Testis (tissue), 3 donors: Measurements from ENCODE around the gene SESN3. TPM values are rescaled to one million over a fixed set of nuclear protein-coding genes. Genes with fewer than 3 reads are reported as not detected.

ENCODE experiments used
- DNase-seq: peaks from one replicate; pipeline ENCODE4 v3.0.0-alpha.2; 2019
- H3K27ac ChIP-seq, 2 donors: fragments of 200-600 bp; sonication (generic); one replicate each; pipeline ENCODE4 v1.5.1; 2019
- H3K27me3 ChIP-seq: fragments of 200-600 bp; sonication (generic); one replicate; pipeline ENCODE4 v1.5.1; 2019
- H3K36me3 ChIP-seq: fragments of 200-600 bp; sonication (generic); one replicate; pipeline ENCODE4 v1.5.1; 2017; ENCODE audit warnings: low read depth; ENCODE audit errors: missing control alignments
- H3K4me1 ChIP-seq: fragments of 200-600 bp; sonication (generic); one replicate; pipeline ENCODE4 v1.5.1; 2019
- H3K4me3 ChIP-seq, 2 donors: fragments of 200-600 bp; sonication (generic); one replicate each; pipeline ENCODE4 v1.5.1; 2017 to 2019
- H3K9me3 ChIP-seq: fragments of 200-600 bp; sonication (generic); one replicate; pipeline ENCODE4 v1.5.1; 2017
- CTCF ChIP-seq, 3 experiments: fragments of 450-650 bp in 2 of 3; fragments of 200-600 bp in 1 of 3; sonication (generic) in 1 of 3; IDR thresholded peaks; one replicate each; pipeline ENCODE4 v1.5.1; 2016 to 2019; ENCODE audit warnings: antibody characterized with exemption in 3 of 3, mild to moderate bottlenecking in 2 of 3, moderate library complexity in 1 of 3
- POLR2A ChIP-seq: fragments of 450-650 bp; IDR thresholded peaks from one replicate; pipeline ENCODE4 v1.6.1; 2017; ENCODE audit warnings: antibody characterized with exemption, mild to moderate bottlenecking, moderate library complexity
- WGBS, 2 donors: methylation state at CpG; one replicate each; pipeline ENCODE4 v1.1.5; 2018; 5-methylcytosine and 5-hydroxymethylcytosine counted together
- intact Hi-C: fragments of 100-400 bp; cut with DNase I; formaldehyde crosslinking; loops from one replicate; pipeline ENCODE4 v1.15.1; 2023; ENCODE audit warnings: low total_unique reads
- polyA plus RNA-seq: library from polyadenylated mRNA; stranded (reverse); fragments of 350-450 nt; fragmentation: Illumina TruSeq; extraction: RNeasy Lipid Tissue Mini Kit (QIAGEN cat#74804); gene quantifications from one replicate; pipeline ENCODE4 v1.2.3, GENCODE V29; 2014; ENCODE audit warnings: low read depth, low replicate concordance; ENCODE audit not compliant: insufficient read depth
- total RNA-seq, 2 donors: library from RNA; depleted of rRNA; stranded (reverse); fragments of >200 nt; gene quantifications; one replicate each; pipeline ENCODE4 v1.2.3, GENCODE V29; 2016

The SESN3 gene
- total and polyA plus RNA-seq, 3 donors from 2014 or later = 27.5 to 106 (median 66.9) TPM

- WGBS, 2 donors = 68 to 75% methylated on average over 4 of the region's 4 CpGs
- Histone ChIP-seq H3K36me3 (no peaks in the 10 kb centered on the region), H3K4me3 (no peak overlapping the region), H3K9me3 (no peaks in the 10 kb centered on the region), H3K4me1 (peaks cover 2% of the 10 kb centered on the region), H3K27ac (no peak overlapping the region), H3K27me3 (no peaks in the 10 kb centered on the region)
- TF ChIP-seq POLR2A (no peak), CTCF (IDR thresholded peaks at IDR 0.05) (no peak)
- no peak for DNase-seq
- intact Hi-C loops = no loop called here
Observed at GRCh38 chr11:95248666-95249467, 17.9 kb upstream of the SESN3 start.

GRCh38 chr11:95247883-95248282 lies 16.9 kb upstream of the SESN3 start:
- intact Hi-C loops = no loop called here
- H3K36me3 ChIP-seq = no peaks in the 10 kb centered on the region
- 92 to 96% methylated on average over 3 of the region's 3 CpGs for WGBS, 2 donors

GRCh38 chr11:95247127-95247684 lies 16.2 kb upstream of the SESN3 start:
- Histone ChIP-seq H3K4me3 (no peak overlapping the region), H3K9me3 (no peaks in the 10 kb centered on the region), H3K27me3 (no peaks in the 10 kb centered on the region), H3K4me1 (no peaks in the 10 kb centered on the region), H3K27ac (no peak overlapping the region), H3K36me3 (no peaks in the 10 kb centered on the region)
- WGBS, 2 donors = 67 to 71% methylated on average over 1 of the region's 1 CpG
- no peak for TF ChIP-seq CTCF (IDR thresholded peaks at IDR 0.05)
- no peak for TF ChIP-seq POLR2A
- DNase-seq = no peak
- intact Hi-C loops = no loop called here

More at GRCh38 chr11:95247883-95248282, 16.9 kb upstream of the SESN3 start:
- Histone ChIP-seq H3K27me3 (no peaks in the 10 kb centered on the region), H3K27ac (no peak overlapping the region), H3K9me3 (no peaks in the 10 kb centered on the region), H3K4me1 (no peaks in the 10 kb centered on the region), H3K4me3 (no peak overlapping the region)
- no peak for DNase-seq
- no peak for TF ChIP-seq CTCF (IDR thresholded peaks at IDR 0.05)
- no peak for TF ChIP-seq POLR2A

- Histone ChIP-seq H3K27ac (no peak overlapping the region), H3K36me3 (no peaks in the 10 kb centered on the region), H3K4me3 (no peak overlapping the region), H3K9me3 (no peaks in the 10 kb centered on the region), H3K27me3 (no peaks in the 10 kb centered on the region), H3K4me1 (peaks cover 6% of the 10 kb centered on the region)
- intact Hi-C loops = no loop called here
- DNase-seq = no peak
- WGBS, 2 donors = 86 to 93% methylated on average over 1 of the region's 1 CpG
- TF ChIP-seq POLR2A (no peak), CTCF (IDR thresholded peaks at IDR 0.05) (no peak)
Observed at GRCh38 chr11:95245581-95245980, 14.6 kb upstream of the SESN3 start.
